Activated T-cell treated with anti-CD3 and anti-CD28 coated beads for 24 hours (primary cell): Measurements from ENCODE around the gene ENPP1.
"Not testable (repeated sequence)": the region's sequence is repeated elsewhere in the genome, so short reads cannot be mapped to it uniquely, and the experiment has no call there.

ENCODE experiments used
- DNase-seq: peaks from one replicate; pipeline ENCODE4 v3.0.0-alpha.2; 2020; ENCODE audit warnings: low read depth

The ENPP1 gene

GRCh38 chr6:131916091-131916796, 108.4 kb downstream of the ENPP1 start:
- DNase-seq: not testable (repeated sequence)

GRCh38 chr6:131916847-131917246, 109.0 kb downstream of the ENPP1 start:
- no peak for DNase-seq

- DNase-seq: no peak
Observed at GRCh38 chr6:131917318-131917717, 109.5 kb downstream of the ENPP1 start.

GRCh38 chr6:131917763-131918649, 110.2 kb downstream of the ENPP1 start:
- DNase-seq: no peak

GRCh38 chr6:131918650-131919355, 111.0 kb downstream of the ENPP1 start:
- no peak for DNase-seq

- DNase-seq: no peak
Observed at GRCh38 chr6:131920656-131921055, 112.8 kb downstream of the ENPP1 start.

- DNase-seq: no peak
Observed at GRCh38 chr6:131923356-131923755, 115.5 kb downstream of the ENPP1 start.

- DNase-seq: no peak
Observed at GRCh38 chr6:131924881-131925474, 117.2 kb downstream of the ENPP1 start.

- DNase-seq: no peak
Observed at GRCh38 chr6:131929264-131929663, 121.4 kb downstream of the ENPP1 start.

GRCh38 chr6:131929976-131930375, 122.2 kb downstream of the ENPP1 start:
- DNase-seq: no peak

GRCh38 chr6:131931063-131931750, 123.4 kb downstream of the ENPP1 start:
- no peak for DNase-seq

- no peak for DNase-seq
Observed at GRCh38 chr6:131936156-131936555, 128.3 kb downstream of the ENPP1 start.

GRCh38 chr6:131937226-131937625, 129.4 kb downstream of the ENPP1 start:
- DNase-seq: no peak

GRCh38 chr6:131937703-131938631, 130.1 kb downstream of the ENPP1 start:
- no peak for DNase-seq
